ENCODE measurements around the gene SERPINI1.

GRCh38 chr3:167840247-167840646 lies 104.7 kb downstream of the SERPINI1 start:
- TF ChIP-seq CTCF (IDR thresholded peaks at IDR 0.05; ENCODE audit: poor library complexity), result no peak
- no peak for TF ChIP-seq EZH2phosphoT487 (IDR thresholded peaks at IDR 0.05; ENCODE audit: low read depth, severe bottlenecking, unreplicated experiment)
- TF ChIP-seq EZH2 (IDR thresholded peaks at IDR 0.05; ENCODE audit: borderline replicate concordance), result no peak

Measured in hepatocyte (in vitro differentiated cells).